HG03159 (cell line): ENCODE measurements around the gene SOX13.
"Not testable (repeated sequence)": the region's sequence is repeated elsewhere in the genome, so short reads cannot be mapped to it uniquely, and the experiment has no call there.

Experiments used
- ATAC-seq: cut with Tn5 transposase; IDR thresholded peaks from one replicate; pipeline ENCODE4 v1.9.1; 2021; ENCODE audit warnings: mild to moderate bottlenecking, moderate library complexity; ENCODE audit not compliant: unreplicated experiment

Gene SOX13

DNA sequence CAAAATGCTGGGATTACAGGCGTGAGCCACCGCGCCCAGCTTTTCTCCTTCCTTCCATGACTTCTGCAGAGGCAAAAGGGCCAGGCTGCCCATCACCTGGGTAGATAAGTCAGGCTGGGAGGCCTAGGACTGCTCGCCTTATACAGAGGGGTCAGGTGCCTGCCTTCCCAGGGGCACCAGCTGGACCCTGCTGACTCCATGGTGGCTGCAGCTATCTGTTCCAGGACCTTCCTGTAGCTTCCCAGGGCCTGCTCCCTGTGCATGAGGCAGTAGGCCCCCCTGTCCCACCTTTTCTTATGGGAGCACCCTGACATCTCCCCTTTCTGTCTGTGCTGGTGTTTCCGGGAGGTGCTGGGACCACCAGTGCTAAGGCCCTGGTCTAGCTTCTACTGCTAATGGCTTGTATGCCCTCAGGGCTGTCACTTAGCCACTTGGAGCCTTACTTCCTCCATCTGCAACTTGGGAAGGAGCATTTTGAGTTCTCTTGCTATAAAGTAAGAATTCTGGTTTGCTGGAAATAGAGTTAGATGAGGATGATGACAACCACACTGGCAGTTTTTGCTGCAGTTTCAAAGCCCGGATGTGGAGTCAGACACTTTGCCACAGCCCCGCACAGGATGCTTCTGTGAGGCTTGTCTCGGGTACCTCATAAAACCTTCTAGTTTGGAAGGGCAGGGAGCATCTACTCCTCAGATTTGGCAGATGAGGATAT is 14.4 kb downstream of the SOX13 start:
- no peak for ATAC-seq

DNA sequence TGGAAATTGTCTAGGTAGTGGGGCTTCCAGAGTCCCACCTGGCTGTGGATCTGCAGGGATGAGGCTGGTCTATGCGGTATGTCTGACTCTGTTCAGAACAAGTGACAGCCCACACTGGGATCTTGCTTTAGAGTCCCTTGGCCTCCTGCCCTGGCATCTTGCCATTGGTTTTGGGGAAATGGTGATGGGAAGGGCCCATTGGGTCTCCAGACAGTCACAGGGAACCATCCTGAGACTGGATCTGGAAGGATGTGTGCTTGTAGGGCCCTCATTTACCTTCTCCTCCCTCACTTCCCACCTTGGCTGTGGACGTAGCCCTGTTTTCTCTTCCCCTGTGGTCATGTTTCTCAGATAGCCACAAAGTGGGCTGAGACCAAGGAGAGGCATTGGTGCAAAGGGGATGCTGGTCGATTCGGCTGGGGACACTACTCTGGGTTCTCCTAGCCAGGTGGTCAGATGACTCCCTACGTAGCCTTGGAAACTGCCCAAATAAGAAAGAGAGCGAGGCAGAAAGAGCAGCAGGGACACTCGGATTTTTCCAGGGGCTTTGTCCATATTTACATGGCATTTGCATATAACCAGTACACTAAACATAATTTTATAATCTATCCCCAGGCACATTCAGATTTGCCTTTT is 15.1 kb downstream of the SOX13 start:
- ATAC-seq, result no peak

GRCh38 chr1:204088596-204088995 is 15.7 kb downstream of the SOX13 start:
- no peak for ATAC-seq

- no peak for ATAC-seq
These were observed 16.3 kb downstream of the SOX13 start for GRCh38 chr1:204089044-204089751.

- not testable (repeated sequence) for ATAC-seq
These were observed 17.2 kb downstream of the SOX13 start for GRCh38 chr1:204090132-204090531.

DNA sequence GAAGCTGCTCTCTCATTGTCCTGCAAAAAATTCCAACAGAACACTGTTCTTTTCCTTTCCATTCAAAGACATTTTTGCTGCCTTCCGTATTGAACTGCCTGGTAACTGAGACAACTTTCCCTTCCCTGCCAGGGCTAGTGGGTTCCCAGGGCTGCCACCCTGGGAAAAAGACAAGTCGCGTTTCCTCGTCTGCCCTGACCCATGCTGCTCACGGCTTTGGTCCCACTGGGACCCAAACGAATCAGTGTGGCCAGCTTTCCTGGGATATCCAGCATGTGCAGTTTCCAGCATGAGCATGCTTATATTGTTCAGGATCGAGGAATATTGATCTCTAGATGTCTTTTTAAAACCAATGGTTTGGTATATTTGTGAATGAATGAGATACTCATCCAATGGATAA is 18.2 kb downstream of the SOX13 start:
- no peak for ATAC-seq

GRCh38 chr1:204091787-204092312 is 18.9 kb downstream of the SOX13 start:
- no peak for ATAC-seq

GRCh38 chr1:204092632-204093420 is 19.9 kb downstream of the SOX13 start:
- ATAC-seq, result no peak

GRCh38 chr1:204093421-204093717 is 20.5 kb downstream of the SOX13 start:
- ATAC-seq, result no peak

- no peak for ATAC-seq
These were observed 20.9 kb downstream of the SOX13 start for GRCh38 chr1:204093781-204094180.

DNA sequence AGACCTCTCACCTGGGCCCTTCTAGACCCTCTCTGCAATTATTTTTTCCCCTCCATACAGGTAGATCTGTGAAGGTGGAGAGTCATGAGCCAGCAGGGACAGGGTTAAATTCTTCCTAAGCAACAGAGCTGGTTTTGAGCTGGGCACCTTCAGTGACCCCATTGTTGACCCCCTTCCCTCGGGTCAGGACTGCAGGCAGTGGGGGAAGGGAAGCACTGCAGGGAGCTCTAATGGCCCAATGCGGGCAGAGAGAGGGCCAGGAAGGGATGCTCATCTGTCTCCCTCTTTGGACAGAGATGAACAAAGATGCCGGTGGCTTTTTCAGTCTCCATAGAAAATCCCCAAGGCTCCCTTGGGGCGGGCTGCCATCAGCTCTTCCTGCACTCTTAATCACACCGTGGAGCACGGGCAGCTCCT is 21.4 kb downstream of the SOX13 start:
- ATAC-seq, result no peak

DNA sequence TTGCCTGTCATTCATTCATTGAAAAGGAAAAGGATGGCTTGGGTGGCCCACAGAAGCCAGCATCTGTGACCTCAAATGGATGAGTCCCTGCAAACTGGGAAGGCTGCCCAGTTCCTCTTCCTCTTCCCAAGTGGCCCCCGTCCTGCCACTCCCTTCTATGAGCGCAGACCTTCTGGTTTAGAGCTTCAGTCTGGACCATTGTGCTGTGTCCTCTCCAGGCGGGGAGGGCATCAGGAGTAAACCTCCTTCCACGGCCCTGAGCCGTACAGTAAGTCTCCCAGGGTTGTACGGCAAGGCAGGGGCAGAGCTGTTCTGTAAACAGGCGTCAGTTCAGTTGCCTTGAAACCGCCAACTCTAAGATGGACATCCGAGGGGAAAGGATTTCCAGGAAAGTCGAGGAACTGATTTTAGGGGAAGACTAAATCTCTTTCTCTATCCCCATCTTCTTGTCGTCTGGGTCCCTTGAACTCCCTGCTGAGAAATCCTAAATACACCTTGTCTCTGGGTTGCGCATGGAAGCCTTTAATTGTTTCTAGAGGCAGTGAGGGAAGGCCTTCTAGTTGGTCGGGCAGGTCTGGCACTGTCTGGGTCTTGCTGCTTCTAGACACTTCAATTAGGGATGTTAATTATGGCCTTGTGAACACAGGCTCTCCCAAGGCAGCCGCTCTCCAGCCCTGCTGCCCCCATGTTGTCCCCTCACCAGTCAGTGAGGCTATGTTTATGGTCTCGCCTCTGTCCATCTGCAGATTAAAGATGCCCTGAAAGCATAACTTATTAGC is 22.1 kb downstream of the SOX13 start:
- ATAC-seq, result no peak

- no peak for ATAC-seq
These were observed 24.0 kb downstream of the SOX13 start for GRCh38 chr1:204096931-204097330.

- ATAC-seq, result no peak
These were observed 25.8 kb downstream of the SOX13 start for GRCh38 chr1:204098683-204099082.

DNA sequence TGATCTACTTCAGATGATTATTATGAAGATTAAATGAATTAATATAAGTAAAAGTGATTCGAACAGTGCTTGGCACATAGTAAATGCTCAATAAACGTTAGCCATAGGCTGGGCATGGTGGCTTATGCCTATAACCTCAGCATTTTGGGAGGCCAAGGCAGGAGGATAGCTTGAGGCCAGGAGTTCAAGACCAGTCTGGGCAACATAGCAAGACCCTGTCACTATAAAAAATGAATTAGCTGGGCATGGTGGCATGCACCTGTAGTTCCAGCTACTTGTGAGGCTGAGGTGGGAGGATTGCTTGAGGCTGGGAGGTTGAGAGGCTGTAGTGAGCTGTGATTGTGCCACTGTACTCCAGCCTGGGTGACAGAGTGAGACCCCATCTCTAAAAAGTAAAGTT is 26.8 kb downstream of the SOX13 start:
- not testable (repeated sequence) for ATAC-seq

GRCh38 chr1:204102029-204102611 is 29.2 kb downstream of the SOX13 start:
- ATAC-seq, result no peak

GRCh38 chr1:204102739-204103430 is 30.0 kb downstream of the SOX13 start:
- no peak for ATAC-seq

GRCh38 chr1:204103431-204103741 is 30.5 kb downstream of the SOX13 start:
- no peak for ATAC-seq

DNA sequence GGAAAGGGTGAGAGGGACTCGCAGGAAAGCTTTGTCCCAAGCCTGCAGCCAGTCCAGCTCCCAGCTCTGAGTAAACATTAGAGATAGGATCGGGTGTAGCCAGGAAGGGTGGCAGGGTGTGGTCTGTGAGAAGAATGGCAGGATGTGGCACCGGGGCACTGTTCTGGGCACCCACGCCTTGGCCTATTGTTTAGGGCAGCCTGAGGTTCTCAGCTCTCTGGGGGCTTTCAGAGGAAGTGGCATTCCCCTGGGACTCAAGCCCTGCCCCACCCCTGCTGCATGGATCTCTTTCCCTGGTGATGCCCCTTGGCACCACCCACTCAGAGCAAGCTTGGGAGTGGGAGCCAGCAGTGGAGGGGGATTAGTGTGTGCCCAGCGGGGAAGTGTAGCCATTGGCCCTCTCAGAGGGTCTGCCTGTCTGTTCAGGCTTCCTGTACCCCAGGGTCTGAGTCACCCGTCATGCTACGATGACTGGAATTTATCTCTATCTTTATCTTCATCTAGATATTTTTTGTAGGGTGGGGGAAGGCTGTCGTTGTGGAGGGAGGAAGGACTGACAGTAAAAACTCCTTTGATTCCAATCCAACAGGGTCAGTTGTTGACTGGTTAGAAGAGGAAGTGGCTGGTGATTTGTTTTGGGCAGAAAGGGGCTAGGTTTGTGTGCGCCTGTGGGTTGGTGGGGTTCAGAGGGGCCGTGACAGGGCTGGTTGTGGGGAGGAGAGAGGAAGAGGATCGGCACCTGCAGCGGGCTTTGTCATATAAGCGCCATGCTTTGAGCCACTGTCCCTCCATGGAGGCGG is 31.6 kb downstream of the SOX13 start:
- ATAC-seq, result no peak
